CD4-positive, alpha-beta T cell treated with Interleukin-6 at 100 ng/mL for 8 hours (primary cell): ENCODE measurements around the gene RFT1.

Experiments
- DNase-seq: peaks from one replicate; pipeline ENCODE4 v3.0.0-alpha.2; 2020; ENCODE audit warnings: mixed read lengths, low spot score

The RFT1 gene

GRCh38 chr3:53130179-53131061 lies at the start of gene RFT1:
Gene RFT1, minus strand, starts transcription at chr3:53130435. Its CDS starts 35 bp downstream, at chr3:53130400.
- peak; percentile 95 for DNase-seq

GRCh38 chr3:53179580-53179979 lies 49.3 kb upstream of the RFT1 start:
- DNase-seq, result no peak

- no peak for DNase-seq
Observed at GRCh38 chr3:53178246-53178645, 48.0 kb upstream of the RFT1 start.

GRCh38 chr3:53175613-53176540 lies 45.6 kb upstream of the RFT1 start:
- no peak for DNase-seq

DNA sequence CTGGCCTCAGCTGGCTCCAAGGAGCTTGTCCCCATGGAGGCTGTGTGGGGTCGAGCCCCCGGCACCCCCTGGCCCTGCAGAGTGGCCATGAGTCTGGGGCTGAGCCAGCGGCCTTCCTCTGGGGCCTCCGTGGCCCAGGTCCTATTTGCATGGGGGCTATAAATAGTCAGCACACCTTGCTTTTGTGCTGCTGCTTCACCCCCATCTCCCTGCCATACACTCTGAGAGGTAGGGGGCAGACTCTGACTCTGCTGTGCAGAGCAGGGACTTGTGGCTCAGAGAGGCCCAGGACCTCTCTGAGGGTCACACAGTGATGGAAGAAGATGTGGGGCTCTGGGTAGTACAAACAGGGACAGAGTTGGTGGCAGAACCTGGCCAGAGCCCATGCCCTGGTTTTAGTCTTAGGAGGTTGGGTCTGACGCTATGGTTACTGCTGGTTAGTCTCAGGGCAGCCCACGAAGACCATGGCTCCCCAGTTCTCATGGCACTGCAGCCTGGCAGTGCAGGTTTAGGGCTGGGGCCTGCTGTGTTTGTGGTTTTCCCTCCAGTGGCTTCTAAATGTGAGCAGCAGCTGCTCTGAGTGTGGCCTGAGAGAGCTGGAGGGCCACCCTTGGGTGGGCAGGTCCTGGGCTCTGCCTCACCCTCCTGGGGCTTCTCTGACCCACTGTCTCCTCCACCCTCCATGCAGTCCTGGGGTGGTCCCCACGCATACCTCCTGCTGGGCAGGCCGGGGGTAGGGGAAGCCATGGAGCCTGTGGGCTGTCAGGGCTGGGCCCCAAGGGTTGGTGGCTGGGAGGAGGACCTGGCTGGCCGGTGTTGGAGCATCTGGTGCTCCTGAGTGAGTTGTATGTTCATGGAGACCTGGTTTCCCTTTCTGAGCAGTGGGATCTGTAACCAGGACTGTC lies 44.4 kb upstream of the RFT1 start:
- DNase-seq, result no peak

GRCh38 chr3:53173107-53173506 lies 42.9 kb upstream of the RFT1 start:
- DNase-seq, result no peak

GRCh38 chr3:53171827-53172505 lies 41.7 kb upstream of the RFT1 start:
- no peak for DNase-seq

GRCh38 chr3:53171064-53171418 lies 40.8 kb upstream of the RFT1 start:
- DNase-seq, result no peak

- DNase-seq, result no peak
Observed at GRCh38 chr3:53170325-53171063, 40.3 kb upstream of the RFT1 start.

GRCh38 chr3:53169832-53170324 lies 39.6 kb upstream of the RFT1 start:
- no peak for DNase-seq

- DNase-seq, result no peak
Observed at GRCh38 chr3:53169045-53169831, 39.0 kb upstream of the RFT1 start.

DNA sequence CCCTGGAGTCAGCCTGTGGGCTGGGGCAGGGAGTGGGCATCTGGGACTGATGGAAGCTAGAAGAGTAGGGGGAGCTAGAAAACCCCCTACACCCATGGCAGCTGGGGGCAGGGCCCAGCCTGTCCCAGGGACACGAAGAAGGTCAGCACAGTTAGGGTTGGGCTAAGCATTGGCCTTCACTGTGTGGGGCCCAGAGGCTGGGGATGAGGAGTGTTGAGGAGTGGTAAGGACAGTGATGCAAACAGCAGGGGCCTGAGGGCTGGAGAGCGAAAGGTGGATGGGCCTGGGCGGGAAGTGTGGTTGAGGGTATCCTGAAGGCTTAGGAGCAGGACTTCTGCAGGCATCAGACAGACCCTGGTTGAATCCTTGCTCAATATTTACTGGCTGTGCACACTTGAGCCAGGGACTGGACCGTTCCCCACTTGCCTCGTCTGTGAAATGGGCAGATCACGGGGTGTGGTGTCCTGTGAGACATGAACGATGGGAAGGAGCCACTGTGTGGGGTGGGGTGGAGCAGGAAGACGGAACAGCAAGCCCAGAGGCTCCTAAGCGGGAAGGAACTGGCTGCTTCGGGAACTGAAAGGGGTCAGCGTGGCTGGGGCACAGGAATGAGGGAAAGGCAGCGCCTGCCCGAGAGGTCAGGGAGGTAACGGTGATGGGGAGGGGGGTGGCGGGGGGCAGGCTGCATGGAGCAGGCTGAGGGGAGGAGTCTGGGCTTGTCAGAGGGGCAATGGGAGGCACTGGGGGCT lies 38.1 kb upstream of the RFT1 start:
- no peak for DNase-seq

GRCh38 chr3:53167418-53168174 lies 37.4 kb upstream of the RFT1 start:
- DNase-seq, result no peak

GRCh38 chr3:53166781-53167291 lies 36.6 kb upstream of the RFT1 start:
- no peak for DNase-seq

- no peak for DNase-seq
Observed at GRCh38 chr3:53166206-53166605, 36.0 kb upstream of the RFT1 start.

DNA sequence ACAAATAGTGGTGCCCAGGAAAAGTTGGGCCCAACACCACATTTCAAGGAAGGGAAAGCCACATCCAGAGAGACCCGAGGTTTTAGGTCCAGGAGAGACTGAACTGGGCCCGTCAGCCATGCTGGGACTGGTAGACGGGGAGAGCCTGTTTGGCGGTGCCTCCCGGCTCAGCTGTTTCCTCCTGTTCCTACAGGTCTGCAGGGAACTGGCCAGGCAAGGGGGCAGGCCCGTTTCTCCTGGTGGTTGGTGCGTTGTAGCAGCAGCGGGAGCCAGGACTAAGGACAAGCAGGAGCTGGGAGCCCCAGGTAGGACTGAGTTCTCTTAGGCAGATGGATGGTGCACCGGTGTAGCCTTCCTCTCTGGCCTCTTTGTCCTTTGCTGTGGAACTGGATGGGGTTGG lies 34.7 kb upstream of the RFT1 start:
- DNase-seq, result no peak

GRCh38 chr3:53163444-53164387 lies 33.5 kb upstream of the RFT1 start:
- DNase-seq, result no peak
